WTC11 (cell line): ENCODE data around the gene GGA1. TPM values are rescaled to one million over a fixed set of nuclear protein-coding genes. Genes with fewer than 3 reads are reported as not detected.
A peak's percentile ranks its signal among the peaks of the same experiment; 100 is the strongest.

Experiments used
- ATAC-seq: fragments of 200-7000 bp; cut with Tn5 transposase; 2 replicates; pipeline ENCODE4 v1.10.0; 2021; ENCODE audit warnings: mild to moderate bottlenecking, moderate library complexity
- CTCF ChIA-PET: fragments of 300-600 bp; sonication (Branson Sonifier 250); formaldehyde crosslinking; loops from one replicate; lab custom pipeline; 2021; ENCODE audit warnings: antibody characterized with exemption; lab: Charles Lee
- POLR2A ChIA-PET: fragments of 350-600 bp; sonication (Branson Sonifier 250); formaldehyde crosslinking; loops from one replicate; lab custom pipeline; 2021; ENCODE audit warnings: antibody characterized with exemption; lab: Charles Lee
- DNase-seq: peaks from one replicate; pipeline ENCODE4 v3.0.0; 2021; ENCODE audit warnings: low spot score
- H3K27ac Mint-ChIP-seq: 2 replicates; pipeline ENCODE4 v1.8.0; 2021; ENCODE audit warnings: mixed read lengths
- H3K27me3 Mint-ChIP-seq: 2 replicates; pipeline ENCODE4 v1.8.0; 2021; ENCODE audit warnings: low read depth, mild to moderate bottlenecking, moderate library complexity, mixed read lengths
- H3K36me3 Mint-ChIP-seq: 2 replicates; pipeline ENCODE4 v1.8.0; 2021; ENCODE audit warnings: mixed read lengths
- H3K4me1 Mint-ChIP-seq: 2 replicates; pipeline ENCODE4 v1.8.0; 2022; ENCODE audit warnings: mixed read lengths
- H3K4me3 Mint-ChIP-seq: 2 replicates; pipeline ENCODE4 v1.8.0; 2021; ENCODE audit warnings: mild to moderate bottlenecking, moderate library complexity, mixed read lengths
- H3K9me3 Mint-ChIP-seq: 2 replicates; pipeline ENCODE4 v1.8.0; 2021; ENCODE audit warnings: mixed read lengths
- AFF4 ChIP-seq: sonication (generic); formaldehyde crosslinking; IDR thresholded peaks from 2 replicates; pipeline ENCODE4 v1.8.1; 2023; ENCODE audit warnings: mild to moderate bottlenecking, missing genetic modification reagents, borderline replicate concordance
- ELF4 ChIP-seq: sonication (generic); formaldehyde crosslinking; IDR thresholded peaks from 2 replicates; pipeline ENCODE4 v1.8.1; 2022; ENCODE audit warnings: low read depth, mild to moderate bottlenecking, moderate library complexity, missing genetic modification reagents
- FOXP4 ChIP-seq: sonication (generic); formaldehyde crosslinking; IDR thresholded peaks from 2 replicates; pipeline ENCODE4 v1.8.0; 2022; ENCODE audit warnings: mild to moderate bottlenecking, missing genetic modification reagents
- JAZF1 ChIP-seq: fragments of 250-450 bp; sonication (Bioruptor Pico); IDR thresholded peaks from 2 replicates; pipeline ENCODE4 v1.9.0; 2021; ENCODE audit warnings: moderate library complexity, mild to moderate bottlenecking, inconsistent platforms
- KAT7 ChIP-seq: sonication (generic); formaldehyde crosslinking; IDR thresholded peaks from 2 replicates; pipeline ENCODE4 v1.8.1; 2023; ENCODE audit warnings: missing genetic modification reagents, mild to moderate bottlenecking, borderline replicate concordance
- MAX ChIP-seq: sonication (generic); formaldehyde crosslinking; IDR thresholded peaks from 2 replicates; pipeline ENCODE4 v1.8.0; 2022; ENCODE audit warnings: mild to moderate bottlenecking, missing genetic modification reagents
- MYBL2 ChIP-seq: sonication (generic); formaldehyde crosslinking; IDR thresholded peaks from 2 replicates; pipeline ENCODE4 v1.8.1; 2023; ENCODE audit warnings: mild to moderate bottlenecking, moderate library complexity, missing genetic modification reagents
- NFATC4 ChIP-seq: fragments of 250-450 bp; sonication (Bioruptor Pico); IDR thresholded peaks from 2 replicates; pipeline ENCODE4 v1.9.0; 2021; ENCODE audit warnings: mild to moderate bottlenecking
- NFYB ChIP-seq: sonication (generic); formaldehyde crosslinking; conservative IDR thresholded peaks from 2 replicates; pipeline ENCODE4 v1.8.0; 2022; ENCODE audit warnings: low read depth, missing genetic modification reagents
- NR3C1 ChIP-seq: sonication (generic); formaldehyde crosslinking; conservative IDR thresholded peaks from 2 replicates; pipeline ENCODE4 v1.8.1; 2023; ENCODE audit warnings: low read depth, mild to moderate bottlenecking, missing genetic modification reagents
- SOX15 ChIP-seq: fragments of 250-450 bp; sonication (Bioruptor Pico); IDR thresholded peaks from 2 replicates; pipeline ENCODE4 v1.9.0; 2021; ENCODE audit warnings: mild to moderate bottlenecking
- TEAD4 ChIP-seq: sonication (generic); formaldehyde crosslinking; IDR thresholded peaks from 2 replicates; pipeline ENCODE4 v1.8.0; 2022; ENCODE audit warnings: mild to moderate bottlenecking, missing genetic modification reagents
- USF2 ChIP-seq: sonication (generic); formaldehyde crosslinking; IDR thresholded peaks from 2 replicates; pipeline ENCODE4 v1.8.1; 2023; ENCODE audit warnings: mild to moderate bottlenecking, missing genetic modification reagents, moderate library complexity
- ZMAT4 ChIP-seq: fragments of 250-450 bp; sonication (Bioruptor Pico); IDR thresholded peaks from 2 replicates; pipeline ENCODE4 v1.9.0; 2021; ENCODE audit warnings: mild to moderate bottlenecking
- ZNF219 ChIP-seq: sonication (generic); formaldehyde crosslinking; IDR thresholded peaks from 2 replicates; pipeline ENCODE4 v1.8.0; 2023; ENCODE audit warnings: missing genetic modification reagents, mild to moderate bottlenecking, borderline replicate concordance
- ZNF281 ChIP-seq: sonication (generic); formaldehyde crosslinking; IDR thresholded peaks from 2 replicates; pipeline ENCODE4 v1.8.0; 2023; ENCODE audit warnings: mild to moderate bottlenecking, missing genetic modification reagents
- ZNF532 ChIP-seq: fragments of 250-450 bp; sonication (Bioruptor Pico); IDR thresholded peaks from 2 replicates; pipeline ENCODE4 v1.9.0; 2021; ENCODE audit warnings: mild to moderate bottlenecking, borderline replicate concordance
- total RNA-seq: library from RNA; stranded (reverse); gene quantifications from 3 replicates; pipeline ENCODE4 v1.2.3, GENCODE V29; 2021
- TF ChIP-seq, protein P1 (sequence below): sonication (generic); formaldehyde crosslinking; IDR thresholded peaks from 2 replicates; pipeline ENCODE4 v1.8.1; 2023; ENCODE audit warnings: mild to moderate bottlenecking, moderate library complexity, missing genetic modification reagents

GGA1 gene
- total RNA-seq, 1 experiment from 2014 or later, result 66.3 TPM

DNA sequence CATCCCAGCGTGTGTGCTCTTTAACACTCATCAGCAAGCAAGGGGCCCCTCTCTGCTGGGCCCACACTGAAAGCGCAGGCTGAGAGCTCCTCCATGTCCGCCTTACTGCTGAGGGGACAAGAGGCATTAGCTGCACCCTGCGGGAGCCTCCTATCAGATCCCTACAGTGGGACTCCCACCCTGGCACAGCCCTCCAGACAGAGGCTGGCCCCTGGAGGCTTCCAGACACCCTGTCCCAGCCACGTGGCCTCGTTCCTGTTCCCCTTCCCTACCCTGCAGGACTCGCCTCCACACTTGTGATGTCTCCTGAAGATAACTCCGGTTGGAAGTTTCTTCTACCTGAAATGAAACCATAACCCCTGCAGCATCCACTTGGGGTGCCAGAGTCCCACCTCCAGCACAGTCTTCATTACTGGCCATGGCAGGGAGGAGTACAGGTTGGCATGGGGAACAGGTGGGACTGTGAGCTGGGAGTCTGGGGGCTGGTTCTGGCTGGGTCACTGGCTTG is 25.8 kb downstream of the GGA1 start:
- 0 out of 2 replicates have a peak, but pooled peaks have one; percentile 1 for ATAC-seq
- CTCF ChIA-PET, result interaction anchor here (0.5 to 11.4 kb wide), 27 partner anchors 9 to 229 kb away, joined by 3 to 152 read pairs (median 6); partner anchors contain the start of genes GCAT, GGA1, NOL12 and PDXP
- TF ChIP-seq TEAD4 (CRISPR knock-in tag) (no peak), USF2 (no peak), ELF4 (CRISPR knock-in tag) (no peak), AFF4 (CRISPR knock-in tag) (no peak), ZNF219 (CRISPR knock-in tag) (no peak), MYBL2 (CRISPR knock-in tag) (no peak), ZNF532 (CRISPR knock-in tag) (no peak), NR3C1 (CRISPR knock-in tag) (no peak), JAZF1 (no peak), NFATC4 (CRISPR knock-in tag) (no peak), NFYB (CRISPR knock-in tag) (no peak), KAT7 (no peak)
- TF ChIP-seq, protein P1, sequence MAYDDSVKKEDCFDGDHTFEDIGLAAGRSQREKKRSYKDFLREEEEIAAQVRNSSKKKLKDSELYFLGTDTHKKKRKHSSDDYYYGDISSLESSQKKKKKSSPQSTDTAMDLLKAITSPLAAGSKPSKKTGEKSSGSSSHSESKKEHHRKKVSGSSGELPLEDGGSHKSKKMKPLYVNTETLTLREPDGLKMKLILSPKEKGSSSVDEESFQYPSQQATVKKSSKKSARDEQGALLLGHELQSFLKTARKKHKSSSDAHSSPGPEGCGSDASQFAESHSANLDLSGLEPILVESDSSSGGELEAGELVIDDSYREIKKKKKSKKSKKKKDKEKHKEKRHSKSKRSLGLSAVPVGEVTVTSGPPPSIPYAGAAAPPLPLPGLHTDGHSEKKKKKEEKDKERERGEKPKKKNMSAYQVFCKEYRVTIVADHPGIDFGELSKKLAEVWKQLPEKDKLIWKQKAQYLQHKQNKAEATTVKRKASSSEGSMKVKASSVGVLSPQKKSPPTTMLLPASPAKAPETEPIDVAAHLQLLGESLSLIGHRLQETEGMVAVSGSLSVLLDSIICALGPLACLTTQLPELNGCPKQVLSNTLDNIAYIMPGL (CRISPR knock-in tag), result no peak

GRCh38 chr22:37635157-37635556 is 26.5 kb downstream of the GGA1 start:
- DNase-seq (no peak), ATAC-seq (no peak)
- Mint-ChIP-seq H3K27ac (no peak overlapping the region), H3K9me3 (no peaks in the 10 kb centered on the region), H3K27me3 (no peaks in the 10 kb centered on the region), H3K4me3 (no peak overlapping the region), H3K36me3 (no peaks in the 10 kb centered on the region), H3K4me1 (peaks cover 22% of the 10 kb centered on the region)
- POLR2A ChIA-PET, result no interaction called here
- CTCF ChIA-PET, result interaction anchor here (0.5 to 11.4 kb wide), 15 partner anchors 7 to 587 kb away, joined by 3 to 152 read pairs (median 6); partner anchors contain the start of genes GGA1 and PDXP
- no peak for TF ChIP-seq FOXP4 (CRISPR knock-in tag)
- TF ChIP-seq ZNF281 (CRISPR knock-in tag), result no peak
- TF ChIP-seq ZMAT4 (CRISPR knock-in tag), result no peak
- TF ChIP-seq SOX15 (CRISPR knock-in tag), result no peak
- TF ChIP-seq MAX, result no peak

More for the DNA sequence above, 25.8 kb downstream of the GGA1 start:
- Mint-ChIP-seq H3K4me1 (peaks cover 22% of the 10 kb centered on the region), H3K27ac (peak overlapping the region; percentile 19; the same call in 1 of the 2 replicates), H3K27me3 (no peaks in the 10 kb centered on the region), H3K4me3 (peak overlapping the region; percentile 33; the same call in 1 of the 2 replicates), H3K9me3 (no peaks in the 10 kb centered on the region), H3K36me3 (no peaks in the 10 kb centered on the region)
- no peak for DNase-seq
- POLR2A ChIA-PET, result interaction anchor here (0.5 to 1.6 kb wide), 2 partner anchors 9 to 115 kb away, joined by 4 to 6 read pairs; no protein-coding TSS in a partner anchor
